ENCODE data around the gene SPON2.
A peak's percentile ranks its signal among the peaks of the same experiment; 100 is the strongest.

The SPON2 gene

GRCh38 chr4:1175635-1176229 is 3.3 kb upstream of the SPON2 start:
- DNase-seq (ENCODE audit: low spot score): no peak
- H3K14ac ChIP-seq (ENCODE audit: low read length): no peak overlapping the region
- H3K9me3 ChIP-seq (replicated peaks in 1 of 2; ENCODE audit: control insufficient read depth in 2 of 2, insufficient read depth in 1 of 2, low read depth in 1 of 2, low read length in 2 of 2): peaks cover 3 to 5% of the 10 kb centered on the region in 2 donors
- H3K27ac ChIP-seq (replicated peaks; ENCODE audit: low read length): no peak overlapping the region
- no peak overlapping the region for H4K91ac ChIP-seq (ENCODE audit: low read depth, low read length, poor library complexity)
- peak overlapping the region; percentile 62 for H3K23ac ChIP-seq (ENCODE audit: low read depth, low read length, poor library complexity)
- H4K8ac ChIP-seq (ENCODE audit: low read depth, low read length): no peak overlapping the region
- no peak overlapping the region for H2BK5ac ChIP-seq (ENCODE audit: low read length)
- no peaks in the 10 kb centered on the region for H3K79me1 ChIP-seq (ENCODE audit: low read depth, low read length)
- H3K4me1 ChIP-seq (ENCODE audit: control insufficient read depth in 2 of 2, insufficient read depth in 1 of 2, low read depth in 1 of 2, low read length in 2 of 2): peaks cover 0 to 7% of the 10 kb centered on the region in 2 donors
- no CpG with 5 or more reads among the region's 7 CpGs for WGBS, 2 donors (ENCODE audit: extremely low coverage in 2 of 2, insufficient read length in 2 of 2, insufficient replicate concordance in 1 of 2)
- no peak overlapping the region for H2AFZ ChIP-seq (ENCODE audit: low read length)
- H3K27me3 ChIP-seq (ENCODE audit: control insufficient read depth in 3 of 3, insufficient read depth in 3 of 3, low read depth in 1 of 3, low read length in 3 of 3): peaks cover 17 to 52% (median 28%) of the 10 kb centered on the region in 3 experiments
- no peak overlapping the region for H2BK120ac ChIP-seq (ENCODE audit: low read depth, low read length)
- H2AK5ac ChIP-seq (ENCODE audit: low read depth, low read length): no peak overlapping the region
- H3K9ac ChIP-seq (ENCODE audit: low read depth, low read length, poor library complexity): no peak overlapping the region
- H3K36me3 ChIP-seq (replicated peaks in 1 of 2; ENCODE audit: control insufficient read depth in 2 of 2, insufficient read depth in 2 of 2, low read length in 2 of 2): no peaks in the 10 kb centered on the region
- no peak overlapping the region for H2BK15ac ChIP-seq (ENCODE audit: low read length)
- no peak overlapping the region for H3K4me3 ChIP-seq (ENCODE audit: low read length in 2 of 2)
- no peak overlapping the region for H3K4me2 ChIP-seq (ENCODE audit: insufficient read depth, low read length, poor library complexity, severe bottlenecking)
- H2BK12ac ChIP-seq (ENCODE audit: low read length): no peak overlapping the region
- H3K4ac ChIP-seq (ENCODE audit: low read length): no peak overlapping the region
- H3K18ac ChIP-seq (ENCODE audit: low read length): peak overlapping the region; percentile 16

GRCh38 chr4:1174941-1175634 is 2.7 kb upstream of the SPON2 start:
- no CpG with 5 or more reads among the region's 20 CpGs for WGBS, 2 donors (ENCODE audit: extremely low coverage in 2 of 2, insufficient read length in 2 of 2, insufficient replicate concordance in 1 of 2)
- H3K9me3 ChIP-seq (replicated peaks in 1 of 2; ENCODE audit: control insufficient read depth in 2 of 2, insufficient read depth in 1 of 2, low read depth in 1 of 2, low read length in 2 of 2): peaks cover 5 to 10% of the 10 kb centered on the region in 2 donors
- no peak for DNase-seq (ENCODE audit: low spot score)
- no peak overlapping the region for H2BK12ac ChIP-seq (ENCODE audit: low read length)
- H3K4me3 ChIP-seq (ENCODE audit: low read length in 2 of 2): peak overlapping the region in 1 of 2 donors; percentile 22
- H2BK5ac ChIP-seq (ENCODE audit: low read length): no peak overlapping the region
- peak overlapping the region; percentile 24 for H2BK120ac ChIP-seq (ENCODE audit: low read depth, low read length)
- no peak overlapping the region for H3K4ac ChIP-seq (ENCODE audit: low read length)
- no peak overlapping the region for H2AFZ ChIP-seq (ENCODE audit: low read length)
- no peaks in the 10 kb centered on the region for H3K36me3 ChIP-seq (replicated peaks in 1 of 2; ENCODE audit: control insufficient read depth in 2 of 2, insufficient read depth in 2 of 2, low read length in 2 of 2)
- no peaks in the 10 kb centered on the region for H3K79me1 ChIP-seq (ENCODE audit: low read depth, low read length)
- no peak overlapping the region for H3K14ac ChIP-seq (ENCODE audit: low read length)
- H3K27me3 ChIP-seq (ENCODE audit: control insufficient read depth in 3 of 3, insufficient read depth in 3 of 3, low read depth in 1 of 3, low read length in 3 of 3): peaks cover 23 to 58% (median 35%) of the 10 kb centered on the region in 3 experiments
- no peak overlapping the region for H3K23ac ChIP-seq (ENCODE audit: low read depth, low read length, poor library complexity)
- peak overlapping the region; percentile 16 for H3K18ac ChIP-seq (ENCODE audit: low read length)
- H3K9ac ChIP-seq (ENCODE audit: low read depth, low read length, poor library complexity): no peak overlapping the region
- H4K91ac ChIP-seq (ENCODE audit: low read depth, low read length, poor library complexity): no peak overlapping the region
- H2BK15ac ChIP-seq (ENCODE audit: low read length): no peak overlapping the region
- H4K8ac ChIP-seq (ENCODE audit: low read depth, low read length): no peak overlapping the region
- H3K27ac ChIP-seq (replicated peaks; ENCODE audit: low read length): no peak overlapping the region
- peak overlapping the region; percentile 71 for H2AK5ac ChIP-seq (ENCODE audit: low read depth, low read length)
- H3K4me1 ChIP-seq (ENCODE audit: control insufficient read depth in 2 of 2, insufficient read depth in 1 of 2, low read depth in 1 of 2, low read length in 2 of 2): peaks cover 0 to 7% of the 10 kb centered on the region in 2 donors
- no peak overlapping the region for H3K4me2 ChIP-seq (ENCODE audit: insufficient read depth, low read length, poor library complexity, severe bottlenecking)

GRCh38 chr4:1172971-1173757 is 781 bp upstream of the SPON2 start:
- peaks cover 5% of the 10 kb centered on the region for H3K79me1 ChIP-seq (ENCODE audit: low read depth, low read length)
- no peak overlapping the region for H3K23ac ChIP-seq (ENCODE audit: low read depth, low read length, poor library complexity)
- peak overlapping the region in 1 of 2 donors; percentile 23 for H3K4me3 ChIP-seq (ENCODE audit: low read length in 2 of 2)
- no CpG with 5 or more reads among the region's 20 CpGs for WGBS, 2 donors (ENCODE audit: extremely low coverage in 2 of 2, insufficient read length in 2 of 2, insufficient replicate concordance in 1 of 2)
- H3K4me1 ChIP-seq (ENCODE audit: control insufficient read depth in 2 of 2, insufficient read depth in 1 of 2, low read depth in 1 of 2, low read length in 2 of 2): peaks cover 0 to 7% of the 10 kb centered on the region in 2 donors
- no peak overlapping the region for H3K4ac ChIP-seq (ENCODE audit: low read length)
- no peak overlapping the region for H3K27ac ChIP-seq (replicated peaks; ENCODE audit: low read length)
- peak overlapping the region; percentile 47 for H2BK120ac ChIP-seq (ENCODE audit: low read depth, low read length)
- no peak overlapping the region for H4K8ac ChIP-seq (ENCODE audit: low read depth, low read length)
- H3K36me3 ChIP-seq (replicated peaks in 1 of 2; ENCODE audit: control insufficient read depth in 2 of 2, insufficient read depth in 2 of 2, low read length in 2 of 2): no peaks in the 10 kb centered on the region
- peaks cover 25 to 77% (median 54%) of the 10 kb centered on the region in 3 experiments for H3K27me3 ChIP-seq (ENCODE audit: control insufficient read depth in 3 of 3, insufficient read depth in 3 of 3, low read depth in 1 of 3, low read length in 3 of 3)
- H4K91ac ChIP-seq (ENCODE audit: low read depth, low read length, poor library complexity): peak overlapping the region; percentile 9
- H2AK5ac ChIP-seq (ENCODE audit: low read depth, low read length): peak overlapping the region; percentile 96
- peak overlapping the region; percentile 97 for H3K14ac ChIP-seq (ENCODE audit: low read length)
- no peak overlapping the region for H2BK12ac ChIP-seq (ENCODE audit: low read length)
- H2BK15ac ChIP-seq (ENCODE audit: low read length): peak overlapping the region; percentile 38
- peak overlapping the region; percentile 2 for H3K4me2 ChIP-seq (ENCODE audit: insufficient read depth, low read length, poor library complexity, severe bottlenecking)
- H2AFZ ChIP-seq (ENCODE audit: low read length): peak overlapping the region; percentile 64
- no peak overlapping the region for H3K9ac ChIP-seq (ENCODE audit: low read depth, low read length, poor library complexity)
- no peak overlapping the region for H2BK5ac ChIP-seq (ENCODE audit: low read length)
- DNase-seq (ENCODE audit: low spot score): no peak
- peak overlapping the region; percentile 91 for H3K18ac ChIP-seq (ENCODE audit: low read length)
- H3K9me3 ChIP-seq (replicated peaks in 1 of 2; ENCODE audit: control insufficient read depth in 2 of 2, insufficient read depth in 1 of 2, low read depth in 1 of 2, low read length in 2 of 2): peaks cover 5 to 10% of the 10 kb centered on the region in 2 donors
